NCI-H748 (cell line): Measurements from ENCODE around the gene RPS15.
"Not testable (repeated sequence)": the region's sequence is repeated elsewhere in the genome, so short reads cannot be mapped to it uniquely, and the experiment has no call there.

Experiments used
- DNase-seq: peaks from one replicate; lab custom pipeline; 2025; ENCODE audit not compliant: unreplicated experiment; lab: John Stamatoyannopoulos, UW

RPS15 gene

GRCh38 chr19:1418951-1419738 is 19.1 kb upstream of the RPS15 start:
- no peak for DNase-seq

- DNase-seq, result not testable (repeated sequence)
Observed at GRCh38 chr19:1420085-1420484, 18.1 kb upstream of the RPS15 start.

GRCh38 chr19:1420590-1420989 is 17.6 kb upstream of the RPS15 start:
- no peak for DNase-seq

- no peak for DNase-seq
Observed at GRCh38 chr19:1421218-1421957, 16.8 kb upstream of the RPS15 start.

GRCh38 chr19:1421958-1422305 is 16.3 kb upstream of the RPS15 start:
- DNase-seq, result no peak

DNA sequence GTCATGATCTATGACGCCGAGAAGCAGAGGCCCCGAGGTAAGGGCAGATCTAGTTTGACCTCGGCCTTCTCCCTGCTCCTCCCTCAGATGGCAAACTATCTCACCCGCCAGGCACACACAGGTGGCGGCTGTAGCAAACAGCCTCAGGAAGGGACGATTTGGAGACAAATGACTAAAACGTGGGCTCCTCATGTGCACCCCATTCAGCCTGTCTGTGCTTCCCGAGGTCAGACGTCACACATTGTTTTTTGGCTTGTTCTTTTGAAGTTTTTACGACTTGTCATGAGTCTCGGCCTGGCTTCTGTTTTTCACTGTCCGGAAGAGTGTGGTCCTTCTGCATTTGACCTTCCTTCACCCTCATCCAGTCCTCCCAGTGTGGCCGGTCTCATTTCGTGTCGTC is 15.8 kb upstream of the RPS15 start:
- no peak for DNase-seq

- DNase-seq, result no peak
Observed at GRCh38 chr19:1422943-1423342, 15.3 kb upstream of the RPS15 start.

- no peak for DNase-seq
Observed at GRCh38 chr19:1423436-1424191, 14.6 kb upstream of the RPS15 start.

- no peak for DNase-seq
Observed at GRCh38 chr19:1424192-1424955, 13.8 kb upstream of the RPS15 start.

- DNase-seq, result no peak
Observed at GRCh38 chr19:1425102-1425837, 12.9 kb upstream of the RPS15 start.

DNA sequence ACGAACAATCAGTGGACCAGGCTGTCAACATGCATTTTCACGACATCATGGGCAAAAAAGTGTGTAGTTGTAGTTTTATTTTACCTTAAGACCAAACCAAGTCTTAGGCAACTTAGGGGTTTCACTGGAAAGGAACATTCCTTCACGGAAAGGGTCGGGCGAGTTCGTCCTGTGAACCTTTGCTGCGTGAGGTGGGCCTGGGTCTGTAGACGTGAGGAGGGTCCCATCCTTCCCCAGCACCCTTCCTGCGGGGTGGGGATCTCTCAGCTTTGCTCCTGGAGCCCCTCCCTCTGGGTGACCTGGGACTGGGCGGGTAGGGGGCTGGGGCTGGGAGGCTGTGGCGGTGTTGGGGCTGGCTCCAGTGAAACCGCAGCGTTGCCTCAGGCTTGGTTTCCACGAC is 12.3 kb upstream of the RPS15 start:
- no peak for DNase-seq

DNA sequence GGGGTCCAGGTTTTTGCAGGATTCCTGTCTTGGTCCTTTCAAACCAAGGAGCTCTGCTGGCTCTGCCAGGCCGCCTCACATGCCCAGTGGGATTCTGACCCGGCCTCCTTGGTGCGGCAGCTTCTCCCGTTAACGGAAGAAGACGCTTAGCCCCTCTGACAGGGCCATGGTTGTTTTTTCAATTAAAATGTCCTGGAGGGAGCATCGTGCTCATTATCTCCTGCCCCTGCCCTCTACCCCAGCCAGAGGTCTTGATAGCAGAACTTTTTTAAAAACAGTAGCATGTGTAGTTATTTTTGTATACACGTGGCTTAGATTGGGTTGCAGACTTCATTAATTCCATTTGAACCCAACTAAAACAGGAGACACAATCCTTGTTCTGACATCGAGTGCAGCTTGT is 11.5 kb upstream of the RPS15 start:
- DNase-seq, result no peak

DNA sequence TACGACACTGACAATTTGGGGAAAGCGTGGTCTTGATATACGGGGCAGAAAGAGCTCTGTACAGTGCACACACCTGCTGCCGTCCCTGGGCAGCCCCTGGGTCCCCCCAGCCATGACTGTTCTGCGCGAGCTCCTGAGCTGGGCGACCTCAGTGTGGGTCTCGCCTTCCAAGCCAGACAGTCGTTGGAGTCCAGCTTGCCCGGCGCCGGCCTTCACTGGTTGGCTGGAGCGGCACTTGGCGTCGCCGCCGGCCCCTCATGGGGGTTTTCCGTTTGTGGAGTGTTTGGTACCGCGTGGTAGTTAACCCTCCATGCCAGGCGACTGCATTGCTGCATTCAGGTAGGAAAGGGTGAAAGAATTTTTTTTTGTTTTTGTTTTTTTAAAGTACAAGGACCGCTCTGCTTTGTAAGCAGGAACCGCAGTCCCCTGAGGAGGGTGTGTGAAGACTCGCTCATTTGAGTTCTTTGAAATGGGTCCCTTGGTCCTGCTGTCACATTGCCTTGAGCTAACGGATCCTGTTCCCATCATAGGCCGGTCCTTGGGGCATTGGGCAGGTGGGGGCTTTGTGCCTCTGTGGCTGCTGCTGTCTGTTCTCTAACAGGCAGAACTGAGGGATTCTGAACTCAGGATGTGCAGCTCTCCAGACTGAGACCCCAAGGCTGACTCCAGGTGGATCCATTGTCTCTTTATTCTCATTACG is 10.8 kb upstream of the RPS15 start:
- no peak for DNase-seq

DNA sequence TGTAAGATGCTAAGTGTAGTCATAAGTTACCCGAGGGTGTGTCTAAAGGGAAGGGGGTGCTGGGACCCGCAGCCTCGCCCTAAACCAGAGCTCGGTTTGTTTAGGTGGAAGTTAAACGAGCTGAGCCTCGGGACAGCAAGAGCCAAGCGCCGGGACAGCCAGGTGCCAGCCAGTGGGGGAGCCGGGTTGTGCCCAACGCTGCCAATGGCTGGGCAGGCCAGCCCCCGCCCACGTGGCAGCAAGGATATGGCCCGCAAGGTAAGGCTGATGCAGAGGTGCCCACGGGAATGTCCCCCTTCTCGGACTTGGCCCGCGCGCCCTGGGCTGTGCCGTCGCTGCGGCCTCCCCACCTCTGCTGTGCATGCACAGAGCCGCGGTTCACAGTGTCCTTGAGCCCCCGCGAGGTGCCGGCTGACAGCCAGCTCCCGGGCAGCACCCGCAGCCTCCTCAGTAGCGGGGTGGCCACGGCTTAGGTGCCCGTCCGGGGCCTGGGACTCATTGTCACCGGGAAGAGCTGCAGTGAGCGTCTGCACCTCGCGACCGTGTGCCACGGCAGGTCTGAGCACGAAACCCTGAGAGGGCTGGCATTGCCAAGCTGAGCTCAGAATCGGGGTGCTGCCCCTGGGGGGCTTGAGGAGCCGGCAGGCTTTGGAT is 9.3 kb upstream of the RPS15 start:
- DNase-seq, result no peak

DNA sequence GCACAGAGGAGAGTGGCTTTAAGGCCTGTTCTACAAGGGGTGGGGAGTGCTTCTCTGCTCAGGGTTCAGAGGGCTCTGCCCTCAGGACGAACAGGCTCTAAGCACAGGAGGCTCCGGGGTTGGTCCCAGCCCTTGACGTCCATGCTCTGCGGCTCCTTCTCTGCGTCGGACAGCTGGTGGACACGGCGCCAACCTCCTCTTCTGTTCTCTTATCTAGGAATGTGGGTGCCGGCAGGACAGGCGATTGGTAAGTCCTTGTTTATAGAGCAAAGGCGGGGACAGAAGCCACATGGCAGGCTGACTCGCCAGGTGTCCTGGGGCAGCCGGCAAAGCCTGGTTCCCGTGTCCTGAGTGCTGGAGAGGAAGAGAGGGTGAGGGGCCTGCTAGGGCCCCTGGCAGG is 8.4 kb upstream of the RPS15 start:
- DNase-seq, result no peak

DNA sequence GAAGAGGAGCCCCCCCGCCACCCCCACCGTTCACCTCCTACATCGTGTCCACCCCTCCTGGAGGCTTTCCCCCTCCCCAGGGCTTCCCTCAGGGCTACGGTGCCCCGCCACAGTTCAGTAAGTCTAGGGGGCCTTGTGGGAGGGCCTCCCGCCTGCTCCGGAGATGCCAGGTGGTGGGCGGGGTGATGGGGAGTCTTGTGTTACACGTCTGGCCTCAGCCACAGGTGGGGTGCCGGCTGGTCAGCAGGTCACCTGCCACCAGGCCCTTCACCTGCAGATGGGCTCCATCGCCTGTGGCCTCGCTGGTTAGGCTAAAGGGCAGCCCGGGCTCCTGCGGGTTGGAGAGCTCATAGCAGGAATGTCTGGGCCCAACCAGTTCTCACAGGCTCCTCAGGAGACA is 8.0 kb upstream of the RPS15 start:
- no peak for DNase-seq

DNA sequence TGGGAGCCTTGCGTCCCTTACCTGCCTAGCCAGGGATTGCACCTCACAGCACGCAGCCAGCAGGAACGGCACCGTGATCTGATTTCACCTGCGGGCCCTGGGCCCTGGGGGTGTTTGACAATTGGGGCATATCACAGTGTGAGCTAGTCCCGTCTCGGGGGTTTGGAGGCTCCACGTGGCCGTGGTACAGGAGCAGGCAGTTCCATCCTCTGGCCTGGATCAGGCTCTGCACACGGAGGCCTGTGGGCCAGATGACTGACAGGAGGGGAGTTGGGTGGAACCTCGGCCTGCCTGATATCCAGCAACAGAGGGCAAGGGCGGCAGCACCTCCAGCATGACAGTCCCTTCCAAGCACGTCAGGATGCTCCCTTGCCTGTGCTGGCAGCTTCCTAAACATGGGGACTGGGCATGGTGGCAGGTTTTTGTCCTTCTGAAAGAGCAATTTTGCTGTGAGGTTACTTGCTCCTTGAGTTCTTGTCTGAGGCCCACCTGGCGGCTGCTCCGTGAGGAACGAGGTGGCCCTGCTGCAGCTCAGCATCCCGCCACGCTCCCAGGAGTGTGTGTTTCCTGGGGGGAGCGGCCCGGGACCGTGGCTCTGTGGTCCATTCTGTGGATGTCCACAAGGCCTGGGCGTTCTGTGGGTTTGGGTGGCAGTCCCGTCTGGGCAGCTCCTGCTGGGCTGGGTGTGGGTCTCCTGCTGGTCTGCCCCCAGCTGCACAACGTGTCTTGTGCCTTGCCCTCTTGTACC is 6.3 kb upstream of the RPS15 start:
- no peak for DNase-seq

- DNase-seq, result no peak
Observed at GRCh38 chr19:1432507-1432887, 5.7 kb upstream of the RPS15 start.
